ENCODE results near the gene TIMP3. TPM values are rescaled to one million over a fixed set of nuclear protein-coding genes. Genes with fewer than 3 reads are reported as not detected.

TIMP3 gene
- total and polyA plus RNA-seq, 2 of the 4 experiments (the other 2 are of a cell fraction) = 98.8 to 179 TPM

DNA sequence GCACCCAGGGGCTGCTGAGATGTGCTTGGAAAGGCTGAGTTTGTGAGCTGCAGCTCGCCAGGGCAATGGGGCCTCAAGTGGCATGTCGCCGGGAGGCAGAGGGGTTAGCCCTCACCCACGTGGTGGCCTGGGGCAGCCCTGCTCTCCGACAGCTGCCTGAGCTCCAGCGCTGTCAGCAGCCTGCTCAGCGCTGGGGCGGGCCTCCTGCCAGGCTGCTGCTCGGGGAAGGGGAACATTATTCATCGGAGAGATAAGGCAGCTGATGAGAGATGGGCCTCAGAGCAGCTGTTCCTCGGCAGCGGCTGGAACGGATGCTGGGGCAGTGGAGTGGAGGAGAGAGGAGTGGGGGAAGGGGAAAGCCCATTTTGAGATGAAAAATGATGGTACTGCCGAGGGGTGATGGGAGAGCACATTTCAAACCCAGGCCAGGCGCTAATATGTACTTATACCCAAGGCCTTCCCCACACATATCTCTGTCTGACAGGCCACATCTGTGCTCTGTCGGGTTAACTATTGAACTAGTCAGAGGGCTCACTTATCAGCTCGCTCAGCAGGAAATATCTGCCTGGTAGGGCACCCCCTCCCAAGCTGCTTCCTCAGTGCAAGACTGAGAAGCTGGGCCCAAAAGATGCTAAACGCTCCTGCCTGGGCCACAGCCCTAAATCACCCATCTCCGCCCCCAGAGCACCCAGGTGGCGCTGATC, 79.5 kb downstream of the TIMP3 start:
- Histone ChIP-seq H4K91ac (ENCODE audit: insufficient read depth, low read depth, low read length) (no peak overlapping the region), H3K27me3 (ENCODE audit: control insufficient read depth, insufficient read depth, low read length) (peaks cover 36% of the 10 kb centered on the region), H3K27ac (ENCODE audit: insufficient read depth, low read length) (no peak overlapping the region), H2AK5ac (ENCODE audit: low read depth, low read length) (no peak overlapping the region), H3K4me2 (ENCODE audit: low read depth, low read length) (no peak overlapping the region; the same call in 1 of the 2 replicates), H2BK5ac (ENCODE audit: low read depth, low read length, poor library complexity, severe bottlenecking) (no peak overlapping the region), H2BK20ac (ENCODE audit: low read depth, low read length) (no peak overlapping the region; the same call in 1 of the 2 replicates), H2BK15ac (ENCODE audit: low read depth, low read length) (no peak overlapping the region), H3K36me3 (ENCODE audit: control insufficient read depth, insufficient read depth, low read length) (no peaks in the 10 kb centered on the region), H4K20me1 (ENCODE audit: insufficient read depth, low read length) (no peaks in the 10 kb centered on the region), H3K4ac (ENCODE audit: low read depth, low read length) (no peak overlapping the region), H3K56ac (ENCODE audit: extremely low read depth, insufficient read depth, low read length) (no peak overlapping the region), H2AFZ (replicated peaks; ENCODE audit: low read length, poor library complexity) (peak overlapping the region; percentile 53), H4K5ac (ENCODE audit: low read depth, low read length) (no peak overlapping the region), H3K79me1 (ENCODE audit: low read depth in 1 of 2, low read length in 2 of 2) (no peaks in the 10 kb centered on the region), H2BK120ac (ENCODE audit: low read depth, low read length) (no peak overlapping the region), H4K8ac (ENCODE audit: low read depth in 2 of 2, low read length in 2 of 2) (no peak overlapping the region), H3K9ac (ENCODE audit: low read depth, low read length) (no peak overlapping the region), H3K9me3 (ENCODE audit: control insufficient read depth, insufficient read depth, low read length) (no peaks in the 10 kb centered on the region), H3K14ac (replicated peaks; ENCODE audit: low read depth, low read length) (no peak overlapping the region), H3K18ac (ENCODE audit: low read depth, low read length) (no peak overlapping the region), H3K23ac (ENCODE audit: low read depth, low read length) (no peak overlapping the region), H2AK9ac (replicated peaks; ENCODE audit: low read depth, low read length, poor library complexity) (no peak overlapping the region), H3K4me1 (ENCODE audit: control insufficient read depth, insufficient read depth, low read length) (peaks cover 2% of the 10 kb centered on the region; the same call in 1 of the 2 replicates), H3K4me3 (ENCODE audit: insufficient read depth, low read depth, low read length) (no peak overlapping the region), H3K9me1 (ENCODE audit: insufficient read depth, low read length) (no peaks in the 10 kb centered on the region)
- in situ Hi-C loops (cut with MboI; ENCODE audit: low sequenced_read_pairs) = no loop called here
- 5% methylated on average over 7 of the region's 20 CpGs; no CpG with 5 or more reads in 1 of the 2 experiments for WGBS, 2 experiments (ENCODE audit: extremely low coverage in 2 of 2, insufficient read length in 1 of 2)
- BruUV-seq (replicated peaks) = no TSS peak
- POLR2A ChIA-PET (ENCODE audit: unreplicated experiment) = interaction anchor here (0.6 to 1.1 kb wide), 2 partner anchors 15 to 79 kb away, joined by 3 read pairs; partner anchors contain the start of gene TIMP3
- CTCF ChIA-PET = interaction anchor here (1.2 kb wide), 1 partner anchor 11 kb away, joined by 3 read pairs; no protein-coding TSS in a partner anchor
- ATAC-seq (ENCODE audit: low read depth) (peak; percentile 93), DNase-seq (peak; percentile 73)
- dilution Hi-C loops (cut with HindIII; ENCODE audit: low sequenced_read_pairs, unreplicated experiment) = no loop called here
- intact Hi-C loops (cut with micrococcal nuclease) = loop anchor here (10.0 kb wide), 1 partner anchor 56 kb away; no protein-coding TSS in a partner anchor
- TF ChIP-seq MAFK (IDR thresholded peaks at IDR 0.05; ENCODE audit: low read depth, low read length) (no peak), MXI1 (IDR thresholded peaks at IDR 0.05; ENCODE audit: borderline replicate concordance, low read depth, low read length) (no peak), RAD21 (IDR thresholded peaks at IDR 0.05; ENCODE audit: low read length) (no peak), POLR2A (IDR thresholded peaks at IDR 0.05; ENCODE audit: low read depth, low read length) (no peak), CEBPB (IDR thresholded peaks at IDR 0.05; ENCODE audit: low read depth, low read length) (no peak), CHD1 (IDR thresholded peaks at IDR 0.05; ENCODE audit: low read depth, low read length) (no peak), MAZ (IDR thresholded peaks at IDR 0.05; ENCODE audit: borderline replicate concordance, low read depth, low read length) (no peak; the same call in 1 of the 2 replicates), BHLHE40 (IDR thresholded peaks at IDR 0.05; ENCODE audit: low read depth, low read length) (no peak), FOS (IDR thresholded peaks at IDR 0.05; ENCODE audit: low read depth, low read length) (no peak), NFE2L2 (IDR thresholded peaks at IDR 0.05; ENCODE audit: low read depth, low read length) (no peak), RCOR1 (IDR thresholded peaks at IDR 0.05; ENCODE audit: insufficient replicate concordance, low read length) (no peak), RFX5 (IDR thresholded peaks at IDR 0.05; ENCODE audit: low read depth, low read length) (no peak)
- TF ChIP-seq, protein P1, sequence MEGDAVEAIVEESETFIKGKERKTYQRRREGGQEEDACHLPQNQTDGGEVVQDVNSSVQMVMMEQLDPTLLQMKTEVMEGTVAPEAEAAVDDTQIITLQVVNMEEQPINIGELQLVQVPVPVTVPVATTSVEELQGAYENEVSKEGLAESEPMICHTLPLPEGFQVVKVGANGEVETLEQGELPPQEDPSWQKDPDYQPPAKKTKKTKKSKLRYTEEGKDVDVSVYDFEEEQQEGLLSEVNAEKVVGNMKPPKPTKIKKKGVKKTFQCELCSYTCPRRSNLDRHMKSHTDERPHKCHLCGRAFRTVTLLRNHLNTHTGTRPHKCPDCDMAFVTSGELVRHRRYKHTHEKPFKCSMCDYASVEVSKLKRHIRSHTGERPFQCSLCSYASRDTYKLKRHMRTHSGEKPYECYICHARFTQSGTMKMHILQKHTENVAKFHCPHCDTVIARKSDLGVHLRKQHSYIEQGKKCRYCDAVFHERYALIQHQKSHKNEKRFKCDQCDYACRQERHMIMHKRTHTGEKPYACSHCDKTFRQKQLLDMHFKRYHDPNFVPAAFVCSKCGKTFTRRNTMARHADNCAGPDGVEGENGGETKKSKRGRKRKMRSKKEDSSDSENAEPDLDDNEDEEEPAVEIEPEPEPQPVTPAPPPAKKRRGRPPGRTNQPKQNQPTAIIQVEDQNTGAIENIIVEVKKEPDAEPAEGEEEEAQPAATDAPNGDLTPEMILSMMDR (conservative IDR thresholded peaks at IDR 0.05; ENCODE audit: low read depth, low read length) = no peak
- TF ChIP-seq, protein P2, sequence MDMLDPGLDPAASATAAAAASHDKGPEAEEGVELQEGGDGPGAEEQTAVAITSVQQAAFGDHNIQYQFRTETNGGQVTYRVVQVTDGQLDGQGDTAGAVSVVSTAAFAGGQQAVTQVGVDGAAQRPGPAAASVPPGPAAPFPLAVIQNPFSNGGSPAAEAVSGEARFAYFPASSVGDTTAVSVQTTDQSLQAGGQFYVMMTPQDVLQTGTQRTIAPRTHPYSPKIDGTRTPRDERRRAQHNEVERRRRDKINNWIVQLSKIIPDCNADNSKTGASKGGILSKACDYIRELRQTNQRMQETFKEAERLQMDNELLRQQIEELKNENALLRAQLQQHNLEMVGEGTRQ (IDR thresholded peaks at IDR 0.05; ENCODE audit: low read depth, low read length) = no peak
- TF ChIP-seq, protein P3, sequence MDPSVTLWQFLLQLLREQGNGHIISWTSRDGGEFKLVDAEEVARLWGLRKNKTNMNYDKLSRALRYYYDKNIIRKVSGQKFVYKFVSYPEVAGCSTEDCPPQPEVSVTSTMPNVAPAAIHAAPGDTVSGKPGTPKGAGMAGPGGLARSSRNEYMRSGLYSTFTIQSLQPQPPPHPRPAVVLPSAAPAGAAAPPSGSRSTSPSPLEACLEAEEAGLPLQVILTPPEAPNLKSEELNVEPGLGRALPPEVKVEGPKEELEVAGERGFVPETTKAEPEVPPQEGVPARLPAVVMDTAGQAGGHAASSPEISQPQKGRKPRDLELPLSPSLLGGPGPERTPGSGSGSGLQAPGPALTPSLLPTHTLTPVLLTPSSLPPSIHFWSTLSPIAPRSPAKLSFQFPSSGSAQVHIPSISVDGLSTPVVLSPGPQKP (IDR thresholded peaks at IDR 0.05; ENCODE audit: borderline replicate concordance, low read depth, low read length) = no peak

Measured in IMR-90 (cell line).